Right atrium auricular region (tissue), 2 donors: Measurements from ENCODE around the gene TCTN1. TPM values are rescaled to one million over a fixed set of nuclear protein-coding genes. Genes with fewer than 3 reads are reported as not detected.

Experiments
- DNase-seq: peaks from one replicate; pipeline ENCODE4 v3.0.0-alpha.2; 2019; ENCODE audit warnings: low spot score
- H3K27ac ChIP-seq, 2 donors: fragments of 200-600 bp; sonication (generic); 1 replicate in 1 of 2; 2 replicates in 1 of 2; pipeline ENCODE4 v1.5.1; 2016 to 2019
- H3K27me3 ChIP-seq, 2 donors: fragments of 200-600 bp; sonication (generic); one replicate each; pipeline versions ENCODE4 v1.5.1 to v1.6.0; 2017 to 2019
- H3K36me3 ChIP-seq: fragments of 200-600 bp; sonication (generic); one replicate; pipeline ENCODE4 v1.5.1; 2016
- H3K4me1 ChIP-seq, 2 donors: fragments of 200-600 bp; sonication (generic); one replicate each; pipeline versions ENCODE4 v1.5.1 to v1.6.0; 2017 to 2019
- H3K4me3 ChIP-seq, 2 donors: fragments of 200-600 bp; sonication (generic); 1 replicate in 1 of 2; 2 replicates in 1 of 2; pipeline ENCODE4 v1.5.1; 2017 to 2019; ENCODE audit warnings: mild to moderate bottlenecking in 1 of 2, moderate library complexity in 1 of 2
- H3K9me3 ChIP-seq, 2 donors: fragments of 200-600 bp; sonication (generic); one replicate each; pipeline ENCODE4 v1.5.1; 2019
- total RNA-seq, 2 donors: library from RNA; depleted of rRNA; stranded (reverse); fragments of >200 nt; gene quantifications; one replicate each; pipeline ENCODE4 v1.1.0, GENCODE V29; 2016
- TF ChIP-seq, protein P1 (sequence below), 2 donors: fragments of 200-600 bp; sonication (generic); IDR thresholded peaks; one replicate each; pipeline ENCODE4 v1.5.1; 2019; ENCODE audit warnings: antibody characterized with exemption in 2 of 2

TCTN1 gene
- total RNA-seq, 2 donors from 2014 or later = 23.7 to 29.0 TPM

DNA sequence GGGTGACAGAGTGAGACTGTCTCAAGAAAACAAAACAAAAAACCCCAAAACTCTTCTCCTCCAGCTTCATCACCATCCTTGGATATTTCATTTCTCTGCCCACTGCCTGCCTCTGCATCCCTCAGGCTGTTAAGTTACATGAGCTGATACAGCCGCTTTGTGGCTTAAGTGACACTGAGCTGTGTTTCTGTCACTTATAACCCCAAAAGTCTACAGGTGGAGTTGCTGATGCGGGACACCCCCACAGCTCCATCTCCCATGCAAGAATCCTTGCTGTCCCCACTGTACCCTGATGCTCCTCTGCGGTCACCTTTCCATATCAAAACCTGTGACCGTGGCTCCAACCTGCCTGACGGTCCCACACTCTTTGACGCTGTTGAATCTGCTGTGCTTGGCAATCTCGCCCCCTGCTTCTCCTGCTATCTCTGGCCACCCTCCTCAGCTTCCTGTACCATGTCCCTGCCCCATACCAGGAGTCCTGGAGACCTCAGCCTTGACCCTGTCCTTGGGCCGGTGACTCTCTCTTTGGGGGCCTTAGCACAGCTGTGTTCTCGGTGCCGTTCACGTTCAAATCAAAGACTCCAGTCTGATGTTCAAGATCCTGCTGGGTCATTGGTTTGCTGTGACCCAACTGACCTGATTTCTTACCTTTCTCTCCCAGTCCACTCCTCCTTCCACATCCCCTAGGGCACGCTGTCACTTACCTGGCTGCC lies 54.7 kb downstream of the TCTN1 start:
- Histone ChIP-seq H3K4me1 (no peaks in the 10 kb centered on the region), H3K9me3 (peaks cover 0 to 27% of the 10 kb centered on the region in 2 donors), H3K27ac (no peak overlapping the region), H3K4me3 (no peak overlapping the region), H3K36me3 (no peaks in the 10 kb centered on the region), H3K27me3 (no peaks in the 10 kb centered on the region)
- TF ChIP-seq, protein P1, sequence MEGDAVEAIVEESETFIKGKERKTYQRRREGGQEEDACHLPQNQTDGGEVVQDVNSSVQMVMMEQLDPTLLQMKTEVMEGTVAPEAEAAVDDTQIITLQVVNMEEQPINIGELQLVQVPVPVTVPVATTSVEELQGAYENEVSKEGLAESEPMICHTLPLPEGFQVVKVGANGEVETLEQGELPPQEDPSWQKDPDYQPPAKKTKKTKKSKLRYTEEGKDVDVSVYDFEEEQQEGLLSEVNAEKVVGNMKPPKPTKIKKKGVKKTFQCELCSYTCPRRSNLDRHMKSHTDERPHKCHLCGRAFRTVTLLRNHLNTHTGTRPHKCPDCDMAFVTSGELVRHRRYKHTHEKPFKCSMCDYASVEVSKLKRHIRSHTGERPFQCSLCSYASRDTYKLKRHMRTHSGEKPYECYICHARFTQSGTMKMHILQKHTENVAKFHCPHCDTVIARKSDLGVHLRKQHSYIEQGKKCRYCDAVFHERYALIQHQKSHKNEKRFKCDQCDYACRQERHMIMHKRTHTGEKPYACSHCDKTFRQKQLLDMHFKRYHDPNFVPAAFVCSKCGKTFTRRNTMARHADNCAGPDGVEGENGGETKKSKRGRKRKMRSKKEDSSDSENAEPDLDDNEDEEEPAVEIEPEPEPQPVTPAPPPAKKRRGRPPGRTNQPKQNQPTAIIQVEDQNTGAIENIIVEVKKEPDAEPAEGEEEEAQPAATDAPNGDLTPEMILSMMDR (IDR thresholded peaks at IDR 0.05) = no peak
- no peak for DNase-seq

DNA sequence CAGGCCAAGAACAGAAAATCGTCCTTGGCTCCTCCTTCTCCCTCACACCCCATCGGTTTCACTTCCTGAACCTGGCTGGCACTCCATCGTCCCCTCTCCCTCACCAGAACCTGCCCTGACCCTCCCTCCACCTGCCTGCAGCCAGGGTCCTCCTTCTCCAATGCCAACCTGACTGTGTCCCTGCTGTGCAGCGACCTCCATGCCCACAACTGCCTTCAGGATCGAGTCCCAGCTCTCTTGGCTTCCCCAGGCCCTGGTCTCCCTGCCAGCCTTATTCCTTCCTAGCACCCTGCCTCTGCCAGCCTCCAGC lies 55.2 kb downstream of the TCTN1 start:
- DNase-seq = no peak
- no peaks in the 10 kb centered on the region for H3K27me3 ChIP-seq
- no peaks in the 10 kb centered on the region for H3K4me1 ChIP-seq
- H3K4me3 ChIP-seq = no peak overlapping the region
- H3K9me3 ChIP-seq = peaks cover 0 to 27% of the 10 kb centered on the region in 2 donors
- no peak overlapping the region for H3K27ac ChIP-seq
- TF ChIP-seq, protein P1 (IDR thresholded peaks at IDR 0.05) = no peak
- H3K36me3 ChIP-seq = no peaks in the 10 kb centered on the region

- Histone ChIP-seq H3K4me1 (no peaks in the 10 kb centered on the region), H3K4me3 (no peak overlapping the region), H3K36me3 (no peaks in the 10 kb centered on the region), H3K27me3 (no peaks in the 10 kb centered on the region), H3K9me3 (peaks cover 0 to 22% of the 10 kb centered on the region in 2 donors), H3K27ac (no peak overlapping the region)
- TF ChIP-seq, protein P1 (IDR thresholded peaks at IDR 0.05) = no peak
- no peak for DNase-seq
These were observed 56.3 kb downstream of the TCTN1 start for GRCh38 chr12:110670161-110670701.

GRCh38 chr12:110676171-110676570 lies 62.2 kb downstream of the TCTN1 start:
- Histone ChIP-seq H3K4me1 (peaks cover 0 to 8% of the 10 kb centered on the region in 2 donors), H3K4me3 (no peak overlapping the region), H3K27me3 (no peaks in the 10 kb centered on the region), H3K36me3 (no peaks in the 10 kb centered on the region), H3K27ac (no peak overlapping the region), H3K9me3 (peaks cover 0 to 4% of the 10 kb centered on the region in 2 donors)
- TF ChIP-seq, protein P1 (IDR thresholded peaks at IDR 0.05) = no peak
- no peak for DNase-seq

GRCh38 chr12:110677206-110677911 lies 63.4 kb downstream of the TCTN1 start:
- Histone ChIP-seq H3K4me3 (no peak overlapping the region), H3K36me3 (no peaks in the 10 kb centered on the region), H3K27me3 (no peaks in the 10 kb centered on the region), H3K27ac (peak overlapping the region; percentile 46 to 49), H3K9me3 (peaks cover 0 to 4% of the 10 kb centered on the region in 2 donors), H3K4me1 (peaks cover 0 to 8% of the 10 kb centered on the region in 2 donors)
- no peak for DNase-seq
- TF ChIP-seq, protein P1 (IDR thresholded peaks at IDR 0.05) = no peak
